ENCODE data around the gene CPA4.

The CPA4 gene

GRCh38 chr7:130346177-130346905, 53.4 kb downstream of the CPA4 start:
- DNase-seq = no peak

DNA sequence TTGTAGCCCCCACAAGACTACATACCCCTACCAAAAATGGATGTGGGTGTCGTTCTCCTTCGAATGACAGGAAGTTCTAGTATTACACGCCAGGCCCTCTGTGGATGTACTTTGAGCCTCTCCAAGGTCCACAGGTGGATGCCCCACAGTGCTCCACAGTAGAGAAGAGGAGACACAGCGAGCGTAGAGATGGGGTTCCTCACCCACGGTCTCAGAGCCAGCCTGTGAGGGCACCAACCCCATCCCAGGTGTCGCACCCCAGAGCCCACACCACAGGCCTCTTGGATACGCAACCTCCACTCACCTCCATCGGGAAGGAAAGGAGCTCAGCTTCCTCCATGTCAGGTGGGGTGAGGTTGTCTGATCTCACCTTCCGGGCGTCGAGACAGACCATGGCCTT, 54.0 kb downstream of the CPA4 start:
- no peak for DNase-seq

- DNase-seq = no peak
Measured at GRCh38 chr7:130349911-130350782, 57.2 kb downstream of the CPA4 start.

DNA sequence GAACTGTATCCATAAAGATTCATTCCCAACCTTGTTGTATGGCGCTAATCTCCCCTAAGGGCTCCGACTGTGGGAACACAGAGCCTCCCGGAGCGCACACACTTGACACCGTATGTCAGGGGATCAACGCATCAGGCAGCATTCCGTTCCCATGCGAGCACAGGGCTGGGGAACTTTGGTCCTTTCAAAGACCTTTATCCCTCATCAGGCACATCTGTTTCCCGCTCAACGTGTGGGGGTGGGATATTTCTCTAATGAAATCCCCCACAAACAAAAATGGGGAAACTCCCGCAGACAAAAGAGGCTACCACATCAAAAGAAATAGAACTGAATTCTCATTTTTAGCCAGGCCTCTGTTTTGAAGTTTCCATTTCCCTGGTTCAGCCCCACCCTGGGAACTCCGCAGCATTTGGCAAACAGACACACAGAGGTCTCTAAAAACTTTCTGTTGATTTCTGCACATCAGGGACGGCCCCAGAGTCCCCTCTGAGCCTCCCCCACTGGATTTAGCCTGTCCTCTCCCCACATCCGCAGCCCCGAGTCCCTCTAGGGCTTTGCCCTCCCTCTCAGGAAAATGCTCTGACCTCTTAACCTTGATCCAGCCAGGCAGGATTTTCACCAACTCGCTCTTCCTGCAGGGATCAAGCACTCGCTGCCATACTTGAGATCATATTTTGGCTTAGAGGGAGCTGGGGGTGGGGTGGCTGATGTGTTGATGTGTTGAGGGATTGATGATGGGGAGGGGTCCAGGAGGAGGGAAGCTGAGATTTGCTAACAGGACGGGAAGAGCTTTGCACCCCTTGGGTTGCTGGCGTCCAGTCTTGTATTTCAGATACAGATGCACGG, 58.2 kb downstream of the CPA4 start:
- no peak for DNase-seq

GRCh38 chr7:130351791-130352090, 58.8 kb downstream of the CPA4 start:
- DNase-seq = no peak

GRCh38 chr7:130352194-130353074, 59.5 kb downstream of the CPA4 start:
- no peak for DNase-seq

GRCh38 chr7:130353196-130353595, 60.2 kb downstream of the CPA4 start:
- DNase-seq = no peak

DNA sequence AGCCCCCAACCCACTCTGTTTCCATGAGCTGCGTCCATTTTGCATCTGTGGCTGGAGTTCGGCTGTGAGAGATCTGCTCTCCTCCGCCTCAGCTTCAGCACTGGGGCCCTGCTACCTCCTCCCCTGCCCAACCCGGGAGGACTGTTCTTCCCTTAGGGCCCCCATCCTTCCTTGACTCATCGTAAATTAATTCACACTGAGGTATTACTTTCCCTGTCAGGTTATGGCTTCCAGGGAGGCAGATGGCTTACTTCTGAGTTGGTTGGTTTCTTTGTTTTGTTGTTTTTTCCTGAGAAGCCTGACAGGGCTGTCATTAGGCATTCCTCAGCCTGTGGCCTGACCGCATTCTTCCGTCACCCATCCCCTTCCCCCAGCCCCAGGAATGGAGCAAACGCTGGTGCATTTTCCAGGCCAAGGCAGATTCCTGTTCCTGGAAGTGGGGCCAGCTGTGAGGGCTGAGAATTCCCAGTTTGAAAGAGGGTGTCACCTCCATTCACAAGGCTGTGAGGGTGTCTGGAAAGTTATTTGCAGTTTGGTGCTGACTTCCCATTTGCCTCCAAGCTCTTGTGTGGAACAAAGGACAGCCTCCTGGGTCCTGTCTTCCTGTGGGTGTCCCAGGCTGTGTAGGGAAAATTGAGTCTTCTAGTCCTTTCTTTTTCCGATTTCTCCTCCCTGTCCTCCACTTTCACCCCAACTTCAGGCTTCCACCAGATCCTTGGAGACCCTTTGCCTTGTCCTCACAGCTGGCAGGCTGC, 63.3 kb downstream of the CPA4 start:
- no peak for DNase-seq

- DNase-seq = no peak
Measured at GRCh38 chr7:130356876-130357611, 64.1 kb downstream of the CPA4 start.

- no peak for DNase-seq
Measured at GRCh38 chr7:130358471-130358870, 65.5 kb downstream of the CPA4 start.

DNA sequence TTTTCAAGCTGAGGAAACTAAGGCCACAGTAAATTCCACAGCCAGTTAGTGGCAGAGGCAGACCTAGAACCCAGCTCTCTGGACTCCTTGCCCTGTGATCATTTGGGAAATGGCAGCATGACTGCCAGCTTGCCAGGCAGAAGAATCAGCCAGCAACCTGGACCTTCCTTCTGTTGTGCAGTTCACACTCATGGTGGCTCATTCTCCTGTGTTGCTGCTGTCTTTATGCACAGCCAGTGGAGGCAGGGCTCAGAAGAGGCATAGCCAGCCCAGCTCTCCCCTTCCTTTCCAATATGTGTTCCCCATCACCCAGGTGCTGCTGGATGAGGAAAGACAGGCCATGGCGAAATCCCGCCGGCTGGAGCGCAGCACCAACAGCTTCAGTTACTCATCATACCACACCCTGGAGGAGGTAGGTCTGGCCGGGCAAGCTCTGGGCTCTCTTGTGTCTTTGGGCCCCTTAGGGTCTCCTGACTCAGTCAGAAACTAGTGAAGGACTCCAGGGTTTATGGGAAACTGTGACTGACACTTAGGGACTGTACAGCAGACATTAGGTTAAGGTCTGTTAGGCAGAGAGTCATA, 66.4 kb downstream of the CPA4 start:
- no peak for DNase-seq

DNA sequence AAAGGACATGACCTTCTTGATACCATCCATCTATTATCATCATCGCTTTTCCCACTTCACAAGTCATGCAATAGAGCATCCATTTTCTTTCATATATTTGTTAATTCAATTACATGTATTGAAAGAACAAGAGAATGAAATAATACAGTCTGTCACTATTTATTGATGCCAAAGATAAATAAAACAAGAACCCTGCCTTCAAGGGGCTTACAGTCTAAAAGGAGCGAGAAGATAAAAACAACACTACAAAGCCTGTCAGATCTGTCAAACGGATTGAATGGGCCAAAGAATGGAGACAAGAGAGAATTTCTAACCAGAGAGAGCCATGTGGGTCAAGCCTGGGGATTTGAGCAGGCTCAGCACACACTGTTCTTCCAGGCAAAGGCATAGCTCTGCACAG, 67.6 kb downstream of the CPA4 start:
- no peak for DNase-seq

GRCh38 chr7:130361681-130362080, 68.7 kb downstream of the CPA4 start:
- DNase-seq = no peak

GRCh38 chr7:130362251-130362816, 69.4 kb downstream of the CPA4 start:
- no peak for DNase-seq

DNA sequence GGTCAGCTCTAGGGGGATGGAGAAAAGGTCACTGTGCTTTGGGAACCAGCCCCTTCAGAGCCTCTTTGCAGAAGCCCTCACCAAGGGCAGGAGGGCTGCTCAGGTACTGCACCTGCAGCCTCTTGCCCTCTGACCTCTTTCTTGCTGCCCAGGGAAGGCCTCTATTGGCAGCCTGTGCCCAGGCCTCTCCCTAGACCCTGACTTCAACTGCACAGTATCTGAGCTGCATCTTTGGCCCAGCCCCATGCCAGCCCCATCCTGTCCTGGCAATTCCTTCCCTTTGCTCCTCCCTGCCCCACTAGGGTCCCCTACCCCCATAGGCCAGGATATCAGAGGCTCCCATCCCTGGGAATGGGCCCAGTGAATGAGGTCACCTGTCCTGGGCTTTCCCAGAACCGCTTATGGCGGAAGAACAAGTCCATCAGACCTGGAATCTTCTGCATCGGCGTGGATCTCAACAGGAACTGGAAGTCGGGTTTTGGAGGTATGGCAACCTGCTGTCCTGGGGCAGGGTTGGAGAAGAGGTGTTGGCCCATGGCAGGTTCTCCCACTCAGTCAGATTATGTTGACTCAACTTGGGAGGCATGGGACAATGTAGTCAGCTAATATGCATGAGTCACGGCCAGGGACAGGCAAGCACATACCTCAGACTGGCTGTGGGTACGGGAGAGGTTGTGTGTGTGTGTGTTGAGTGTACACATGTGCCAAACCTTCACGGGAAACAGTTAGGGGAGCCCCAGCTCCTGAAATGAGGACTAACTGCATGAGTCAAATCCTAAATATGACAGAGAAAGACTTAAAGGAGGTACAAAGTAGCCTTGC, 70.3 kb downstream of the CPA4 start:
- no peak for DNase-seq

DNA sequence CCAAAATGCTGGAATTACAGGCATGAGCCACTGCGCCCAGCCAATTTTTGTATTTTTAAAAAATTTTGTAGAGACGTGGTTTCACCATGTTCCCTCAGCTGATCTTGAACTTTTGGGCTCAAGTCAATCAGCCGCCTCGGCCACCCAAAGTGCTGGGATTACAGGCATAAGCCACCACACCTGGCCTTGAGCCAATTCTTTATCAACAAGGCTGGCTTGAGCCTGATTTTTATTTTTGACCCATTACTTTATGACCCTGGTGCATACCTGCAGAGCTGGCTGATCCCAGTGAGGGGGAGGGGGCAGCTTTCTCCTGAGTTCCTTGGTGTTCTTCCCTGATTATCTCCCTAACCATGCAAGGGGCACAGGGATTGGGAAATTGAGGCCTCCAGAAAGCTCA, 71.5 kb downstream of the CPA4 start:
- DNase-seq = no peak

DNA sequence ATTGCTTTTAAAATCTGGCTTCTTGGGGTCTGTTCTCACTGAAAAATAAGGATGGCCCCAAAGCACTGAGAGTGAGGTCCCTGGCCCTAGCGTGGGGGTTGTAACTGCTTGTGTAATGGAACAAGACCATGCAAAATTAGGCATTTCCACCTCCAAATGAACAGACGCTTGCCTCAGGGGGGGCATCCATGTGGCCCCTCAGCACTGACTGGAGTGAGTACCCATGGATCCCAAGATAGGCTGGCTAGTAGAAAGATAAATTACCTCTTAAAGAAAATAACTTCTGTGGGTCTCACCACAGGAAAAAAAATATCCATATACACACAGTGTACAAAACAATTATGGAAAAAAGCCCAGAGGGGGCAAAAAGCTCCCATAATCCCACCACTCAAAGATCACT, 72.1 kb downstream of the CPA4 start:
- DNase-seq = no peak

- DNase-seq = peak; percentile 99
Measured at GRCh38 chr7:130365511-130366441, 72.8 kb downstream of the CPA4 start.
